HCT116 (cell line): ENCODE measurements around the gene CES4A. TPM values are rescaled to one million over a fixed set of nuclear protein-coding genes. Genes with fewer than 3 reads are reported as not detected.
"Not testable (repeated sequence)": the region's sequence is repeated elsewhere in the genome, so short reads cannot be mapped to it uniquely, and the experiment has no call there.

Source experiments
- ATAC-seq: fragments of 200-7000 bp; cut with Tn5 transposase; 2 replicates; pipeline ENCODE4 v1.9.1; 2020; ENCODE audit warnings: mild to moderate bottlenecking, moderate library complexity
- BruUV-seq: library from RNA; stranded (reverse); fragments of 400-500 nt; replicated peaks from 2 replicates; lab custom pipeline; 2021; lab: Mats Ljungman, UMichigan
- CTCF ChIA-PET: fragments of 300-600 bp; sonication (Branson Sonifier 250); formaldehyde crosslinking; loops from one replicate; lab custom pipeline; 2021; ENCODE audit warnings: antibody characterized with exemption; lab: Charles Lee
- POLR2A ChIA-PET: fragments of 300-600, 350-600 bp; sonication (Branson Sonifier 250); formaldehyde crosslinking; loops from one replicate; lab custom pipeline; 2021; ENCODE audit warnings: antibody characterized with exemption; lab: Charles Lee
- RAD21 ChIA-PET, 2 experiments: fragments of 300-600 bp; sonication (Branson Sonifier 250); formaldehyde crosslinking; loops; one replicate each; lab custom pipeline; 2023; ENCODE audit warnings: low total read pairs in 2 of 2; ENCODE audit not compliant: uncharacterized antibody in 2 of 2, unreplicated experiment in 2 of 2, low non-redundant PET in 1 of 2; lab: Charles Lee
- DNase-seq: peaks from one replicate; pipeline ENCODE4 v3.0.0-alpha.2; 2010; ENCODE audit warnings: low read depth, low spot score
- H2AFZ ChIP-seq: fragments of 200-600 bp; shearing (Covaris generic), sonication (generic); 2 replicates; pipeline ENCODE4 v1.6.1; 2017; ENCODE audit warnings: low read depth, mixed run types, mixed read lengths, antibody characterized with exemption, low read length; ENCODE audit not compliant: poor library complexity, severe bottlenecking
- H3K27ac ChIP-seq: 2 replicates; pipeline ENCODE4 v1.5.1; 2012; ENCODE audit warnings: low read depth, low read length
- H3K27me3 ChIP-seq: fragments of 200-600 bp; sonication (generic); 2 replicates; pipeline ENCODE4 v1.6.1; 2016; ENCODE audit warnings: mixed run types, low read length, mixed read lengths; ENCODE audit not compliant: insufficient read depth
- H3K36me3 ChIP-seq, 2 experiments: fragments of 200-500 bp in 1 of 2; fragments of 200-600 bp in 1 of 2; sonication (Bioruptor generic) in 1 of 2; sonication (generic) in 1 of 2; 2 replicates each; pipeline versions ENCODE4 v1.5.1 to v1.6.1; 2014 to 2016; ENCODE audit warnings: low read length in 2 of 2, inconsistent platforms in 1 of 2, mixed read lengths in 1 of 2, mixed run types in 1 of 2; ENCODE audit not compliant: insufficient read depth in 2 of 2, control insufficient read depth in 1 of 2
- H3K4me1 ChIP-seq, 2 experiments: fragments of 200-600 bp in 1 of 2; sonication (generic) in 1 of 2; 2 replicates each; pipeline versions ENCODE4 v1.5.1 to v1.6.1; 2012 to 2017; ENCODE audit warnings: low read length in 2 of 2, inconsistent platforms in 1 of 2, mild to moderate bottlenecking in 1 of 2, mixed read lengths in 1 of 2, mixed run types in 1 of 2, moderate library complexity in 1 of 2; ENCODE audit not compliant: insufficient read depth in 2 of 2, control insufficient read depth in 1 of 2
- H3K4me2 ChIP-seq: fragments of 200-600 bp; sonication (generic); 2 replicates; pipeline ENCODE4 v1.6.1; 2017; ENCODE audit warnings: mixed run types, low read length, mixed read lengths
- H3K4me3 ChIP-seq, 2 experiments: fragments of 200-600 bp in 1 of 2; sonication (generic) in 1 of 2; replicated peaks in 1 of 2; 2 replicates each; pipeline ENCODE4 v1.5.1; 2011 to 2016; ENCODE audit warnings: low read length in 2 of 2, control low read depth in 1 of 2, low read depth in 1 of 2, mild to moderate bottlenecking in 1 of 2, mixed read lengths in 1 of 2, mixed run types in 1 of 2
- H3K79me2 ChIP-seq: fragments of 200-600 bp; sonication (generic); 2 replicates; pipeline ENCODE4 v1.6.1; 2017; ENCODE audit warnings: mild to moderate bottlenecking, mixed run types, low read length, moderate library complexity, mixed read lengths; ENCODE audit not compliant: insufficient read depth
- H3K9ac ChIP-seq: fragments of 200-600 bp; sonication (generic); 2 replicates; pipeline ENCODE4 v1.6.1; 2016; ENCODE audit warnings: low read length, mixed read lengths
- H3K9me2 ChIP-seq: fragments of 200-600 bp; sonication (generic), shearing (Covaris generic); 2 replicates; pipeline ENCODE4 v1.6.1; 2017; ENCODE audit warnings: mixed run types, mild to moderate bottlenecking, moderate library complexity; ENCODE audit not compliant: insufficient read depth
- H3K9me3 ChIP-seq, 2 experiments: fragments of 200-500 bp in 1 of 2; fragments of 200-600 bp in 1 of 2; sonication (Bioruptor generic) in 1 of 2; sonication (generic) in 1 of 2; 2 replicates each; pipeline ENCODE4 v1.6.1; 2014 to 2017; ENCODE audit warnings: low read length in 2 of 2, mixed read lengths in 2 of 2, inconsistent platforms in 1 of 2, low read depth in 1 of 2, mild to moderate bottlenecking in 1 of 2, mixed run types in 1 of 2, moderate library complexity in 1 of 2; ENCODE audit not compliant: control insufficient read depth in 1 of 2, insufficient read depth in 1 of 2
- H4K20me1 ChIP-seq: fragments of 200-600 bp; sonication (generic), shearing (Covaris generic); 2 replicates; pipeline ENCODE4 v1.6.1; 2017; ENCODE audit warnings: mixed run types, mild to moderate bottlenecking, moderate library complexity; ENCODE audit not compliant: insufficient read depth
- ATF3 ChIP-seq: IDR thresholded peaks from 2 replicates; pipeline ENCODE4 v1.6.1; 2012
- CBX3 ChIP-seq: IDR thresholded peaks from 2 replicates; pipeline ENCODE4 v1.6.1; 2012; ENCODE audit warnings: low read depth
- CEBPB ChIP-seq: IDR thresholded peaks from 2 replicates; pipeline ENCODE4 v1.6.1; 2012; ENCODE audit warnings: low read depth
- EZH2phosphoT487 ChIP-seq: fragments of 200-600 bp; IDR thresholded peaks from 2 replicates; pipeline ENCODE4 v1.6.1; 2018; ENCODE audit warnings: antibody characterized with exemption, borderline replicate concordance
- FOSL1 ChIP-seq: IDR thresholded peaks from 2 replicates; pipeline ENCODE4 v1.6.1; 2012; ENCODE audit warnings: low read depth
- MAX ChIP-seq: IDR thresholded peaks from 2 replicates; pipeline ENCODE4 v1.6.1; 2012
- POLR2A ChIP-seq: IDR thresholded peaks from 2 replicates; pipeline ENCODE4 v1.7.0; 2011; ENCODE audit warnings: borderline replicate concordance; ENCODE audit not compliant: insufficient read depth, insufficient read length; ENCODE audit errors: extremely low read depth
- RAD21 ChIP-seq: IDR thresholded peaks from 2 replicates; pipeline ENCODE4 v1.6.1; 2012; ENCODE audit warnings: low read depth, mild to moderate bottlenecking
- SRF ChIP-seq: IDR thresholded peaks from 2 replicates; pipeline ENCODE4 v1.6.1; 2012; ENCODE audit warnings: low read depth
- YY1 ChIP-seq: IDR thresholded peaks from 2 replicates; pipeline ENCODE4 v1.6.1; 2011; ENCODE audit warnings: low read length, low read depth, moderate library complexity, mild to moderate bottlenecking; ENCODE audit not compliant: insufficient replicate concordance; ENCODE audit errors: extremely low read depth
- ZFX ChIP-seq: fragments of 450-650 bp; IDR thresholded peaks from 2 replicates; pipeline ENCODE4 v1.6.1; 2017
- intact Hi-C: fragments of 100-400 bp; cut with micrococcal nuclease; formaldehyde crosslinking; loops from 2 replicates; pipeline ENCODE4 v1.10.0; 2022
- total RNA-seq: library from RNA; stranded (reverse); gene quantifications from one replicate; pipeline ENCODE4 v1.2.1, GENCODE V29; 2021; ENCODE audit not compliant: unreplicated experiment

Gene CES4A
- total RNA-seq, 1 experiment from 2014 or later, result not detected

GRCh38 chr16:66991545-66992077 is 3.2 kb downstream of the CES4A start:
- Histone ChIP-seq H3K9me2 (no peaks in the 10 kb centered on the region), H3K9ac (no peak overlapping the region), H3K4me2 (no peak overlapping the region), H3K36me3 (no peaks in the 10 kb centered on the region), H3K4me3 (no peak overlapping the region), H3K4me1 (peaks cover 0 to 6% of the 10 kb centered on the region in 2 experiments; a peak in 1 of 4 replicates), H4K20me1 (no peaks in the 10 kb centered on the region), H2AFZ (no peak overlapping the region), H3K79me2 (no peaks in the 10 kb centered on the region), H3K27ac (no peak overlapping the region), H3K9me3 (no peaks in the 10 kb centered on the region), H3K27me3 (no peaks in the 10 kb centered on the region)
- CTCF ChIA-PET, result no interaction called here
- ATAC-seq, result no peak
- intact Hi-C loops, result no loop called here
- RAD21 ChIA-PET, result no interaction called here
- no peak for DNase-seq
- no peak for TF ChIP-seq SRF
- no peak for TF ChIP-seq ATF3
- no peak for TF ChIP-seq CEBPB
- TF ChIP-seq YY1, result no peak
- TF ChIP-seq FOSL1, result no peak
- no peak for TF ChIP-seq MAX
- TF ChIP-seq CBX3, result no peak
- no peak for TF ChIP-seq ZFX
- no peak for TF ChIP-seq EZH2phosphoT487
- no peak for TF ChIP-seq RAD21
- TF ChIP-seq POLR2A, result no peak
- BruUV-seq, result no TSS peak
- POLR2A ChIA-PET, result no interaction called here

GRCh38 chr16:66993558-66993957 is 5.2 kb downstream of the CES4A start:
- H3K36me3 ChIP-seq, H3K9me3 ChIP-seq, H3K4me1 ChIP-seq, DNase-seq, H3K9me2 ChIP-seq, H3K79me2 ChIP-seq, H4K20me1 ChIP-seq, H3K4me2 ChIP-seq, H3K27ac ChIP-seq, H3K9ac ChIP-seq, POLR2A ChIA-PET, H3K4me3 ChIP-seq, BruUV-seq, intact Hi-C loops, ATAC-seq, RAD21 ChIA-PET, H3K27me3 ChIP-seq, H2AFZ ChIP-seq, CTCF ChIA-PET: not testable (repeated sequence)
